PFSK-1 (cell line): ENCODE data around the gene LDLRAD4.

Source experiments
- POLR2AphosphoS5 ChIP-seq: IDR thresholded peaks from 2 replicates; pipeline ENCODE4 v1.6.1; 2012; ENCODE audit warnings: low read depth, mild to moderate bottlenecking, control low read depth, low read length, moderate library complexity
- SIN3A ChIP-seq: IDR thresholded peaks from 2 replicates; pipeline ENCODE4 v1.6.1; 2012; ENCODE audit warnings: mild to moderate bottlenecking, low read length, moderate library complexity, borderline replicate concordance; ENCODE audit not compliant: insufficient read depth
- TAF1 ChIP-seq: IDR thresholded peaks from 2 replicates; pipeline ENCODE4 v1.6.1; 2012; ENCODE audit warnings: low read length, control low read depth, borderline replicate concordance; ENCODE audit not compliant: insufficient read depth

GRCh38 chr18:13227910-13228309 is 9.3 kb downstream of the LDLRAD4 start:
- TF ChIP-seq POLR2AphosphoS5: no peak
- TF ChIP-seq SIN3A: no peak
- TF ChIP-seq TAF1: no peak
